MM.1S (cell line): Measurements from ENCODE around the gene HHIP.

ENCODE experiments used
- CTCF ChIP-seq: fragments of 300-600 bp; sonication (generic); IDR thresholded peaks from 2 replicates; pipeline ENCODE4 v1.5.1; 2016; ENCODE audit warnings: antibody characterized with exemption, low read length, mixed read lengths
- EZH2 ChIP-seq: fragments of 300-600 bp; sonication (generic); optimal IDR thresholded peaks from 2 replicates; pipeline ENCODE3; 2017; ENCODE audit warnings: low read depth, mild to moderate bottlenecking, antibody characterized with exemption, low read length, mixed read lengths

GRCh38 chr4:144699565-144699964 is 53.6 kb downstream of the HHIP start:
- TF ChIP-seq CTCF (no peak), EZH2 (no peak)
